Measurements from ENCODE around the gene CRK.
"Not testable (repeated sequence)": the region's sequence is repeated elsewhere in the genome, so short reads cannot be mapped to it uniquely, and the experiment has no call there.

CRK gene

DNA sequence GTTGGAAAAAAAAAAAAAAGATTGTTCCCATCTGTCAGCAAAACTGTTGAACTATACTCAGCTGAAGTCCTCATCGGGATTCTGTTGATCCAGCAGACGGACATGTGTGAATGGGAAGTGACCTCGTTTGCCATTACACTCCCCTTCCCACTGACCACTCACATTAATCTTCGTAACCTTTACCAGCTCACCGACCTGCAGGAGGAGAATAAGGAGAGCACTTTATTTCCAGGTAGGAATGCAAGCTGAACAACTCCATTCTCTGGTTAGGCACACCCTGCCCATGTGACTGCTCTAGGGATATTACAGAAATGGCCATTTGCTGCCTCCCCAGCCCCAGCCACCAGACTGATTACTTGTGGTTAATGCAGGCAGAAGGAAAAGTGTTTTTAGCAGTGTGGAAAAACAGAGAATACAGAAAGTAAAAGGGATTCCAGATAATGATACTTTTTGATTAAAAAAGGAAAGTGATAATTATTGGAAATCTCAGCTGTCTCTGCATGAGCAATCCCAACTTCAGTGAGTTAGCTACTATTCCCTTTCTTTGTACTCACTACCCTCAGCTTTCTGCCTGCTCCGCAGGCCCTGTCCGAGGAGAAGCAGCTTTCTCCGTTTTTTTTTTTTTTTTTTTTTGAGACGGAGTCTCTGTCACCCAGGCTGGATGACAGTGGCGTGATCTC lies 32.4 kb downstream of the CRK start:
- TF ChIP-seq, protein P1, sequence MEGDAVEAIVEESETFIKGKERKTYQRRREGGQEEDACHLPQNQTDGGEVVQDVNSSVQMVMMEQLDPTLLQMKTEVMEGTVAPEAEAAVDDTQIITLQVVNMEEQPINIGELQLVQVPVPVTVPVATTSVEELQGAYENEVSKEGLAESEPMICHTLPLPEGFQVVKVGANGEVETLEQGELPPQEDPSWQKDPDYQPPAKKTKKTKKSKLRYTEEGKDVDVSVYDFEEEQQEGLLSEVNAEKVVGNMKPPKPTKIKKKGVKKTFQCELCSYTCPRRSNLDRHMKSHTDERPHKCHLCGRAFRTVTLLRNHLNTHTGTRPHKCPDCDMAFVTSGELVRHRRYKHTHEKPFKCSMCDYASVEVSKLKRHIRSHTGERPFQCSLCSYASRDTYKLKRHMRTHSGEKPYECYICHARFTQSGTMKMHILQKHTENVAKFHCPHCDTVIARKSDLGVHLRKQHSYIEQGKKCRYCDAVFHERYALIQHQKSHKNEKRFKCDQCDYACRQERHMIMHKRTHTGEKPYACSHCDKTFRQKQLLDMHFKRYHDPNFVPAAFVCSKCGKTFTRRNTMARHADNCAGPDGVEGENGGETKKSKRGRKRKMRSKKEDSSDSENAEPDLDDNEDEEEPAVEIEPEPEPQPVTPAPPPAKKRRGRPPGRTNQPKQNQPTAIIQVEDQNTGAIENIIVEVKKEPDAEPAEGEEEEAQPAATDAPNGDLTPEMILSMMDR (IDR thresholded peaks at IDR 0.05; ENCODE audit: control insufficient read depth, insufficient read depth, low read depth, low read length, missing control alignments) = no peak
- DNase-seq (ENCODE audit: low read depth) = no peak
- H3K4me3 ChIP-seq (ENCODE audit: control insufficient read depth, low read depth, low read length) = no peak overlapping the region

DNA sequence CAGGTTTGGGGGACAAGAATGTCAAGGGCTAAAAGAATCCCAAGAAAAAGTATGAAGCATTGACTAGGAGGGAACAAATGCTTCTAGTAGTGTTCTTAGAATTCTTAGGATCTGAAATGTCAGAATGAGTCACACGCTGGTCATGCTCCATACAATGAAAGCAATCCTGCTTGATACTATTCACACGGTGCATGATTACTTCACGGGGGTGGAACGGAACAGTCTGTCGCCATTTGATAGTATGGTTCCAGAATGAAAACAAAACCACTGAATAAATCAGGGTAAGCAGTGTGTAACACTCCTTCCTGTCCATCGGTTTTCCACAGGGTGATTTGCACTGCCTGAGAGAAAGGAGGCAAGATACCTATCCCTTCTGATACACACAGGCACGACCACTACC lies 33.1 kb downstream of the CRK start:
- DNase-seq (ENCODE audit: low read depth) = peak; percentile 71
- no peak overlapping the region for H3K4me3 ChIP-seq (ENCODE audit: control insufficient read depth, low read depth, low read length)
- TF ChIP-seq, protein P1 (IDR thresholded peaks at IDR 0.05; ENCODE audit: control insufficient read depth, insufficient read depth, low read depth, low read length, missing control alignments) = no peak

GRCh38 chr17:1421470-1421869 lies 34.6 kb downstream of the CRK start:
- no peak overlapping the region for H3K4me3 ChIP-seq (ENCODE audit: control insufficient read depth, low read depth, low read length)
- TF ChIP-seq, protein P1 (IDR thresholded peaks at IDR 0.05; ENCODE audit: control insufficient read depth, insufficient read depth, low read depth, low read length, missing control alignments) = no peak
- no peak for DNase-seq (ENCODE audit: low read depth)

DNA sequence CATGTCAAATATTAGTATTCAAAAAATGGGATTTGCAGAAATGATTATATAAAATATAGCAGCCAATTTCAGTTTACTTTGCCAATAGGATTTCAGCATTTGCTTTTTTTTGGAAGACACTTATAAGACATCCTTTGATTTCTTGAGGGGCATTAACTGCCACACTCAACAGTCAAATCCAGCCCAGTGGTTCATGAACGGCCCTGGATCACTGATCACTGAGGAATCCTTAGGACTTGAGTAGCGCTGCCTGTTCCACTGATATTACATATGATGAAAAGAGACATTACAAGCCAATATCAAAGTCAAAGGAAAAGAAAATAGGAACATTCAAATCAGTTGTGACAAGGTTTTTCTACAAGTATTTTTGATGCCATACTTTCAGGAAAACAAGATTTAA lies 35.1 kb downstream of the CRK start:
- DNase-seq (ENCODE audit: low read depth) = no peak
- TF ChIP-seq, protein P1 (IDR thresholded peaks at IDR 0.05; ENCODE audit: control insufficient read depth, insufficient read depth, low read depth, low read length, missing control alignments) = no peak
- H3K4me3 ChIP-seq (ENCODE audit: control insufficient read depth, low read depth, low read length) = no peak overlapping the region

DNA sequence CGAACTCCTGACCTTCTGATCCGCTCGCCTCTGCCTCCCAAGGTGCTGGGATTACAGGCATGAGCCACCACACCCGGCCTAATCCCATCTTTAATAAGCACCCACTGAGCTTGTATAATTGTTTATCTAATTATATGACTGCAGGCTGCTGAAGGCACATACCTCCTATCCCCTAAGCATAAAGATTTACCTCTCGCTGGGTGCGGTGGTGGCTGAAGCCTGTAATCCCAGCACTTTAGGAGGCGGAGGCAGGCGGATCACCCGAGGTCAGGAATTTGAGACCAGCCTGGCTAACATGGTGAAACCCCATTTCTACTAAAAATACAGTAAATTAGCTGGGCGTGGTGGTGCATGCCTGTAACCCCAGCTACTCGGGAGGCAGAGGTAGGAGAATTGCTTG lies 35.9 kb downstream of the CRK start:
- DNase-seq (ENCODE audit: low read depth) = no peak
- TF ChIP-seq, protein P1 (IDR thresholded peaks at IDR 0.05; ENCODE audit: control insufficient read depth, insufficient read depth, low read depth, low read length, missing control alignments) = no peak
- no peak overlapping the region for H3K4me3 ChIP-seq (ENCODE audit: control insufficient read depth, low read depth, low read length)

- not testable (repeated sequence) for H3K4me3 ChIP-seq (ENCODE audit: control insufficient read depth, low read depth, low read length); DNase-seq (ENCODE audit: low read depth)
Observed at GRCh38 chr17:1418476-1418875, 37.6 kb downstream of the CRK start.

GRCh38 chr17:1416414-1416813 lies 39.6 kb downstream of the CRK start:
- DNase-seq (ENCODE audit: low read depth) = no peak

More at GRCh38 chr17:1416414-1416813, 39.6 kb downstream of the CRK start:
- H3K4me3 ChIP-seq (ENCODE audit: control insufficient read depth, low read depth, low read length) = no peak overlapping the region
- TF ChIP-seq, protein P1 (IDR thresholded peaks at IDR 0.05; ENCODE audit: control insufficient read depth, insufficient read depth, low read depth, low read length, missing control alignments) = no peak
